GM19240 (cell line): ENCODE measurements around the gene TSC22D4.

Experiments used
- DNase-seq: peaks from one replicate; pipeline ENCODE4 v3.0.0; 2011; ENCODE audit warnings: low spot score; ENCODE audit not compliant: insufficient read length

Gene TSC22D4

DNA sequence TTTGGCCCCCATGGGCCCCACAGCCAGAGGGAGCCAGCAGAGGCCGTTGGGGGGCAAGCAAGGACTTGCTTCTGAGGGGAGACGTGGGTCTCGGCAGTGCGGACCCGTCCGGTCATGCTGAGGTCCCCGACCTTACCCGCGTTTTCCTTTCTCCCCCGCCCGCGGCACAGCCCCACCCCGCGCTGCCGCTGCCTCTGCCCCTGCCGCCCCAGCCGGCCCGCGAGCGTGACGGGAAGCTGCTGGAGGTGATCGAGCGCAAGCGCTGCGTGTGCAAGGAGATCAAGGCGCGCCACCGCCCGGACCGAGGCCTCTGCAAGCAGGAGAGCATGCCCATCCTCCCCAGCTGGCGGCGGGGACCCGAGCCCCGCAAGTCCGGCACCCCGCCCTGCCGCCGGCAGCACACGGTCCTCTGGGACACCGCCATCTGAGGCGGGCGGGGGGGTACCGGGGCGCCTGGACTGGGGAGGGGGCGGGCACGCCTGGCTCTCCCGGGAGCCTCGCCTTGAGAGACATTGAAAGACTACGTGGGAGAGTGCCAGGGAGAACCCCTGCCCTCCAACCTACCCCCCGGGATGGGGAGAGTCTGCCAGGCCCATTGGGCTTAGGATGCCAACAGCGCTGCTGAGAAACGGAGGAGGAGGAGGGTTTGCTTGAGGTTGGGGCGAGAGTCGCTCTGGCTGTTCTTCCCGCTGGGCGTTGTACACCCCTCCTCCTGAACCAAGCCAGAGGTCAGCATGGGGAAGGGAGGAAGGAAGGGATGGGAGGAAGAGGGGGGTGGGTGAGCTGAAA, 14.7 kb upstream of the TSC22D4 start:
- DNase-seq = no peak

DNA sequence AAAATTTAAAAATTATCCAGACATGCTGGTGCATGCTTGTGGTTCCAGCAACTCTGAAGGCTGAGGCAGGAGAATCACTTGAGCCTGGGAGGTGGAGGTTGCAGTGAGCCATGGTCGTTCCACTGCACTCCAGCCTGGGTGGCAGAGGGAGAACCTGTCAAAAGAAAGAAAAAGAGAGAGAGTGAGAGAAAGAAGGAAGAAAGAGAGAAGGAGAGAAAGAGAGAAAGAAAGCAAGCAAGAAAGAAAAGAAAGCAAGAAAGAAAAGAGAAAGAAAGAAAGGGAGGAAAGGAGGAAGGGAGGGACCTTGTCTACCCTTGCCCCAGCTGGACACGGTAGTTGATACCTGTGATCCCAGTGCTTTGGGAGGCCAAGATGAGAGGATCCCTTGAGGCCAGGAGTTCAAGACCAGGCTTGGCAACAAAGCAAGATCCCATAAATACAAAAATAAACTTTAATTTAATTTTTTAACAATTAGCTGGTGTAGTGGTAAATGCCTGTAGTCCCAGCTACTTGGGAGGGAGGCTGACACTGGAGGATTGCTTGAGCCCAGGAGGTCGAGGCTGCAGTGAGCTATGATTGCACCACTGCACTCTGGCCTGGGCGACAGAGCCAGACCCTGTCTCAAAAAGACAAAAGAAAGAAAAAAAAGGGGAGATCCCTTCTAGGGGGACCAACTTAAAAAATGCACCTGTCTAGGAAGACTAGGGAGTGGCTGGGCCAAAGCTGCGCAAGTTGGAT, 13.9 kb upstream of the TSC22D4 start:
- DNase-seq = no peak

DNA sequence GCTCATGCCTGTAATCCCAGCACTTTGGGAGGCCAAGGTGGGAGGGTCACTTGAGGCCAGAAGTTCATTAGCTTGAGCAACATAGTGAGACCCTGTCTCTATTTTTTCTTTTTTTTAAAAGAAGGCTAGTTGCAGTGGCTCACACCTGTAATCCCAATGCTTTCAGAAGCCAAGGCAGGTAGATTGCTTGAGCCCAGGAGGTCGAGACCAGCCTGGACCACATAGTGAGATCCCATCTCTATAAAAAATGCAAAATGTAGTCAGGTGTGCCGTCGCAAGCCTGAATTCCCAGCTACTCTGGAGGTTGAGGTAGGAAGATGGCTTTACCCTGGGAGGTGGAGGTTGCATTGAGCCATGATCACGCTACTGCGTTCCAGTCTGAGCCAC, 12.2 kb upstream of the TSC22D4 start:
- no peak for DNase-seq

DNA sequence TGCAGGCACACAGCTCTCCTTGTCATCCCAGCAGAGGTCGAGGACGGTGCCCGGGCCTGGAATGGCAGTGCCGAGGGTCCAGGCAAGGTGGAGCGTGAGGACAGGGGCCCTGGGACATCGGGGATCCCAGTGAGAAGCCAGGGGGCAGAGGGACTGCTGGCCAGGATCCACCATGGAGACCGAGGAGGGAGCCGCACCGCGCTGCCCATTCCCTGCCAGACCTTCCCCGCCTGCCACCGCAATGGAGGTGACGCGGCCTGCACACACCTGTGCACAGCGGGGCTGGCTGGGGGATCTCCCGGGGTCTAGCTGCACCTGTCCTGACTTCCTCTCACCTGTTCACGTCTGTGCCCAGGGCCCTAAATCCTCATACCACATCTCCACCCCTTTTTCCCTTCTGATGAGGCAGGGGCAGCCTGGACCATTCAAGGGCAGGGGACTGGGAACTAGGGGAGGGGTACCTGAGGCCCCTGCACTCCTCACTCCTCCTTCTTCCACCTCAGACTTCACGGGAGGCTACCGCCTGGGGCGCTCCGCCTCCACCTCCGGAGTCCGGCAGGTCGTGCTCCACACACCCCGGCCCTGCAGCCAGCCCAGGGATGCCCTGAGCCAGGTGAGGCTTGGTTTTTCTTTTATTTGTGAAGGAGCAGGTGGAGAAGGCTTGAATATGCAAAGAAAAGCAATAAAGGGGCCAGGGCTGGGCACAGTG, 11.6 kb upstream of the TSC22D4 start:
- DNase-seq = no peak

DNA sequence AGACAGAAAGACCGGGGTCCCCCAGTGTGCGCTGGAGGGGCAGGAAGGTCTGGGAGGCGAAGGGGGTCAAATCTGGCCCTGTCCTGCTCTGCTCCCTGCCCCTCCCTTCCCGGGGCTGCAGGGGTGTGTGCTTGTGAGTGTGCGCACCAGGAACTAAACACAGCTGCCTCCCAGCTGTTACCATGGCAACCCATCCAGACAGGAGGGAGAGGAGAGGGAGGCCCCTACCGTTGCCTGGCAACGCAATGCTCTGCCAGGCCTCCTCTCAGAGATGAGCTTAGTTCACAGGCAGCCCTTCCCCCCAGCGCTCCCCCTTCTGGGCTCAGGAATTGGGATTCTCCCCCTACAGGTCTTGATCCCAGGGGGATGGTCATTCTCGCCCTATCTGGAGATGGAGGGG, 10.8 kb upstream of the TSC22D4 start:
- DNase-seq = peak; percentile 79

DNA sequence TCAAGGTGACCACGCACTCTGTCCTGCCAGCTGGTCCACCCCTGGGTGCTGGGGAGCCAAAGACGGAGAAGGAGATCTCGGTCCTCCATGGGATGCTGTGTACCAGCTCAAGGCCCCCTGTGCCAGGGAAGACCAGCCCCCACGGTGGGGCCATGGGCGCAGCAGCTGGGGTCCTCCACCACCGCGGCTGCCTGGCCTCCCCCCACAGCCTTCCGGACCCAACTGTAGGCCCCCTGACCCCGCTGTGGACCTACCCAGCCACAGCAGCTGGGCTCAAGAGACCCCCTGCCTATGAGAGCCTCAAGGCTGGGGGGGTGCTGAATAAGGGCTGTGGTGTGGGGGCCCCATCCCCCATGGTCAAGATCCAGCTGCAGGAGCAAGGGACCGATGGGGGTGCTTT, 10.1 kb upstream of the TSC22D4 start:
- no peak for DNase-seq

DNA sequence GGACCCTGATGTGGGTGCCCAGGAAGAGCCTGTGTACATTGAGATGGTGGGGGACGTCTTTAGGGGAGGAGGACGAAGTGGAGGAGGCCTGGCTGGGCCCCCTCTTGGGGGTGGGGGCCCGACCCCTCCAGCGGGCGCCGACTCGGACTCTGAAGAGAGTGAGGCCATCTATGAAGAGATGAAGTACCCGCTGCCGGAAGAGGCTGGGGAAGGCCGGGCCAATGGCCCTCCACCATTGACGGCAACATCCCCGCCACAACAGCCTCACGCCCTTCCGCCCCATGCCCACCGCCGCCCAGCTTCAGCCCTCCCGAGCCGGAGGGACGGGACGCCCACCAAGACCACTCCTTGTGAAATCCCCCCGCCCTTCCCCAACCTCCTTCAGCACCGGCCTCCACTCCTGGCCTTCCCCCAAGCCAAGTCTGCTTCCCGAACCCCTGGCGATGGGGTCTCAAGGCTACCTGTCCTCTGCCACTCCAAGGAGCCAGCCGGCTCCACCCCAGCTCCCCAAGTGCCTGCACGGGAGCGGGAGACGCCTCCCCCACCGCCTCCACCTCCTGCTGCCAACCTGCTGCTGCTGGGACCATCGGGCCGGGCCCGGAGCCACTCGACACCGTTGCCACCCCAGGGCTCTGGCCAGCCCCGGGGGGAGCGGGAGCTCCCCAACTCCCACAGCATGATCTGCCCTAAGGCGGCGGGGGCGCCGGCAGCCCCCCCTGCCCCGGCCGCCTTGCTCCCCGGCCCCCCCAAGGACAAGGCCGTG, 9.5 kb upstream of the TSC22D4 start:
- no peak for DNase-seq

DNA sequence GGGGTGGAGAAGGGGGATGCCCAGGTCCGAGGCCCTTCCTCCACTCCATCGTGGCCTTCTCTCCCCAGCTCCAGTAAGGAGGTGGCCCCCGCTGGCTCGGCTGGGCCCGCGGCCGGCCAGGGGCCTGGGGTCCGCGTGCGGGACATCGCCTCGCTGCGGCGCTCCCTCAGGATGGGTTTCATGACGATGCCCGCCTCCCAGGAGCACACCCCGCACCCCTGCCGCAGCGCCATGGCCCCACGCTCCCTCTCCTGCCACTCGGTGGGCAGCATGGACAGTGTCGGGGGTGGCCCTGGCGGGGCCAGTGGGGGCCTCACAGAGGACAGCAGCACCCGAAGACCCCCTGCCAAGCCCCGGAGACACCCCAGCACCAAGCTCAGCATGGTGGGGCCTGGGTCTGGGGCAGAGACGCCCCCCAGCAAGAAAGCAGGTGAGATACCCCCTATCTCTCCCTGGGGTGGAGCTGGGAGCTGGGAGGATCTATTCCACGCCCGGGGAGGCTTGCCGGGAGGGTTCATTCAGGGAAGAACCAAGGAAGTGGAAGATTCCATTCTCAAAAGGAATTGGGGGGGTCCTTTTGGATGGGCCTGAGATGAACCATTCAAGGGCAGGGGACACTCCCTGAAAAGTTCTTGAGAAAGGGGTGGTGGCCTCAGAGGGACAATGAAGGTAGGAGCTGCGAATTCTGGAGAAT, 7.9 kb upstream of the TSC22D4 start:
- no peak for DNase-seq

DNA sequence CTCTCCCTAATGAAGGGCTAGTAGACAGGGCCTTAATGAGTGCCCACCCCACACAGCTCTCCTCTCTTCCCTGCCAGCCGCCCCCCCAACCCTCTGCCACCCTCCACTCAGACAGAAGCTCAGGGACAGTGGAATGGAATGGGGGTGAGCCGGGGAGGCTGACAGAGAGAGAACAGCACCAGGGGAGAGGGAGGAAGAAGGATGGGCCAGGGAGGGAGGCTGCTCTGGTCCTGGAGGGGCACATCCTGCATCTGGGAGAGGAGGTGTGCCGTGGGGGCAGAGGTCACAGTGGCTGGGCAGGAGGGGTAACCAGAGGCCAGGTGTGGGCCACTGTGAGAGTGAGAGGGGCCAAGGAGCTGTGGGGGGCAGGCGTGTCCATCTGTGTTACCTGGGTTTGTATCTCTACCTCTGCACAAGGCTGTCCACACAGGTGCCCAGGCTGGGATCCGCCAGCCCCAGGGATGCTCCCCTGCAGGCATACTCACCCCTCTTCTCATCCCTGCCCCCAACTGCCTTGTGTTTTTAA, 7.2 kb upstream of the TSC22D4 start:
- no peak for DNase-seq

DNA sequence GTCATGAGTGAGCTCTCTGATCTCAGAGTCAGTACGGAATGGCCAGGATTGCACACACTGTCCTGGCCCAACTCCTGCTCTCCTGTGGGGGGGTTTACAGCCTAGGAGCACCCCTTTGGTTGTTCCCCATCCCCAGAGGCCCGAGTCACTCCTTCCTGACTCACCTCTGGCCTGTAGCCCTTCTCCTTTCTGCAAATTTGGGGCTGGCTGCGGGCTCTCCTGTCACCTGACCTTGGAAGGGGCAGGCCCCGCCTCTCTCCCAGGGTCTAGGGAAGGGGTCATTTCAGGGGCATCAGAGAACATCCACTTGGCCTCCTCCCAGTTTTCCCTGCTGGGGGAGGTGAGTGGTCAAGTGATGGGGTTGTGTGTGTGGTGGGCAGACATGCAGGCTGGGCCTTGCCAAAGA, 6.5 kb upstream of the TSC22D4 start:
- DNase-seq = no peak

DNA sequence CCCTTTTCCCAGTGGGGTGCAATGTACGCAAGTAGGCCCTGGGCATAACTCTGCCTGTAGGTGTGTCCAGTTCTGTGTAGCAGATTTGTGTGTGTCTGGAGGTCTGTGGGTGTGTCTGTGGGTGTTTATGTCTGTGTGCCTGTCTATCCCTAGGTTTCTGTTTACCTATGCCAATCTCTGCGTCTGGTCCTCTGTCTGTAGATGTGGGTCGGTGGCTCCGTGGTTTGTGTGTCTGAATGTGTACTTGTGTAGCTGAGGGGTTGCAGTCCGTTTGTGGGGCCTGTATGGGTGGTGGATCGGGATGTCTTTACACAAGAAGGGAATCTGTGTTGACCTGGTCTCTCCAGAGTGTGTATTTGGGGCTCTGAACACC, 5.6 kb upstream of the TSC22D4 start:
- DNase-seq = no peak

DNA sequence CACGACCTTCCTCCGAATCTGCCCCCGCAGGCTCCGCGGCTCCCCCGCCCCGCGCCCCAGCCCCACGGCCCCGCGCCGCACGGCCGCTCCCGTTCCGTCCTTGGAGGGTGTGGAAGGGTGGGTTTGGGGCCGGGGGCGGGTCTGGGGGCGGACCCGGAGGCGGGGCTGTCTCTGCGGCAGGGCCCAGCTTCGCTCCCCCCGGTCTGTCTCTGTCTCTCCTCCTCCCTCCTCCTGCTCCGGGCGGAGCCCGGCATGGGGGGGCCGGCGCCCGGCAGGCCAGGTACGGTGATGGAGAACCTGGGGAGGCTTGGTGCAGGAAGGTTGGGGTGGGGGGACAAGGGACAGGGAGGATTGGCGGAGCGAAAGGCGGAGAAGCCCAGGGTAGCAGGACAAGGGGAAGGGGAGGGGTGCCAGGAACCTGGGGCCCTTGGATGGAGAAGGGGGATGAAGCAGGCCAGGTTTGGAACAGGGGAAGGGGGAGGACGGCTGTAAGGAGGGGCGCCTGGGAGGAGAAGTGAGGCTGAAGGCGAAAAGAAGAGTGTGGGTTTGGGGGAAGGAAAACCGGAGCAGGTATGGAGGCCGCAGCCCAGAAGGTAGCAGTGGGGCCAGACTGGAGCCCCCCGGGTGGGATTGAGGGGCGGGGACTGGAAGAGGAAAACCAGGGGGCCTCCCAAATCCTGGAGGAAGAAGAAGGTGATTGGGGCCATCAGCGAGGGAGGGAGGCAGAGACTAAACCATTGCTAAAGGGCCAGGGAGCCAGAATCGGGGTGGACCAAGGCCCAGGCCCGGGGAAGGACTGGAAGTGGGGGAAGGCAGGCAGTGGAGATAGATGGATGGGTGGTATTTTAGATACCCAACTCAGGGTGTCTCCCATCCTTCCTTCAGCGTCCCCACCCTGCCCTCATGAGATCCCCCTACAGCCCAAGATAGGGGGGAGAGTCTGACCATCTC, 5.0 kb upstream of the TSC22D4 start, which contains the start of gene NYAP1:
Gene NYAP1, plus strand, starts transcription at position 206 of the 951 bp plus-strand sequence. CDS start 1,385 bp downstream, outside the sequence.
- no peak for DNase-seq

DNA sequence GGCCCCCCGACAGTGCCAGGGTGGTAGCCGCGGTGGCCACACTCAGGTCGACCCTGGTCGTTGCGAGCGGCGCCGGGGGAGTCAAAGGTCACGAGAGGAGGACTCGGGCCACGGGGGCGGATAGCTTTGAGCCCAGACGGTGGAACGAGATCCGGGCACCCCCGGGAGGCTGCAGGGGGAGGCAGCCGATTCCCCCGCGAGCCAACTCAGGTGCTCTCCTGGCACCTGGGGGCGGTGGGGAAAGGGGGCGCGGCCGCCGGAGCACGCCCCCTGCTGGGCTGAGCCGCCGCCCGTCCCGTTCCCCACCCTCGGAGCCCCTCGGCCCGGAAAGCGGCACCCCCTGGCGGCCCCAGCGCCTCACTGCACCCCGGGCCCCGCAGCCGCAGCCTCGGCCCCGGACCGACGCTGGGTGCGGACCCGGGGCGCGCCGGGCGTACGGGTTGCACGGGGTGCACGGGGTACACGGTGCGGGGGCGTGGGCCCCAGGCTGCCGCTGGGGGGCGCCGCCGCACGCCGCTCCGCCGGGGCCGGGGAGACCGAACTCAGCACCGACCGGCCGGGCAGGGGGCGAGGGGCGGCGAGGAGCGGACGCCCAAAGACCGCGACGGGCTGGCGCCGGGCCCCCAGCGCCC, 4.2 kb upstream of the TSC22D4 start:
- no peak for DNase-seq

DNA sequence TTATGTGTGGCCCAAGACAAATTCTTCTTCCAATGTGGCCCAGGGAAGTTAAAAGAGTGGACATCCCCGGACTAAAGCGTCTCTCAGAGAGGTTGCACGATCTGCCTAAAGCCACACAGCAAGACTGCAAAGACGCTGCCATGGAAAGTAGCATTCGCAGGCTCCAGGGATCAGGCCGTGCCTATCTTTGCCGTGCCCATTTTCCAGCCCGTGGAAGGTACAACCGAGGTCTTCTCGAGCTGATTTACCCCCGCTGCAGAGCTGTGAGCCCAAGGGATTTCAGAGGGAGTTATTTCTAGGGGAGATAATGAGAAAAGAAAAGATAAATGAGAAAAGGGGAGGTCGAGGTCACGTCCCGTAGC, 3.7 kb upstream of the TSC22D4 start:
- no peak for DNase-seq

DNA sequence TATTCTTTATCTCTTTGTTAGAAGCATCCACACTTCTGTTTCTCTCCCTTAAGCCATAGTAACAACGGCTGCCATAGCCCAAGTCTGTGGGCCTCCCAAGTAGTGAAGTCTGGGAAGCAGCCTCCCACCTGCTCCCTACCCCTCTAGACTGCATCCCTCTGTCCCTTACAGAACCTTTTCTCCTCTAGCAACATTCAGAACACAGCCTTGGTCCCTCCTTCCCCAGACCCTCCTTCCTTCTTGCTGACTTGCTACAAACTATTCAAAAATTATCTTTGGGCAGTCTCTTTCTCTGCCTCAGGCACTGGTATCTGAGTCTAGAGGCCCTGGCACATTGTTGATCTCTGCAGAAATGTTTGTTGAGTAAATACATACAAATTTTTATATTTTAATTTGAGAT, 2.5 kb upstream of the TSC22D4 start:
- DNase-seq = no peak

DNA sequence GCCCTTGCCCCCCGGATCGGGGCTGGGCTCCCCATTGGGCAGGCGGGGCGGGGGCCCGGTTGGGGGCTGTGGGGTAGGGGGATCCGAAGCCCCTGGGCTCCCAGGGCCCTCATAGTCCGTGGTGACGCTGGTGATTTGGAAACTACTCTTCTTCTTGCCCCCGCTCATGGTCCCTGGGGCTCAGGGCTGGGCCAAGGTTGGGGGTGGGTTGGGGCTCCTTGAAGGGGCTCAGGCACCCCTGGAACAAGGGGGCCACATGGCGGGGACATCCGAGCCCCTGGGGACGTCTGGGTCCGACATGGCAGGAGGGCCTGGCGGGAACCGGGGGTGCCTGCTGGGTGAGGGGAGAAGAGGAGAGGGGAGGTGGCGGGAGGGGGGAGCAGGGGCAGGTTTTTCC, 1.1 kb downstream of the TSC22D4 start:
- no peak for DNase-seq

DNA sequence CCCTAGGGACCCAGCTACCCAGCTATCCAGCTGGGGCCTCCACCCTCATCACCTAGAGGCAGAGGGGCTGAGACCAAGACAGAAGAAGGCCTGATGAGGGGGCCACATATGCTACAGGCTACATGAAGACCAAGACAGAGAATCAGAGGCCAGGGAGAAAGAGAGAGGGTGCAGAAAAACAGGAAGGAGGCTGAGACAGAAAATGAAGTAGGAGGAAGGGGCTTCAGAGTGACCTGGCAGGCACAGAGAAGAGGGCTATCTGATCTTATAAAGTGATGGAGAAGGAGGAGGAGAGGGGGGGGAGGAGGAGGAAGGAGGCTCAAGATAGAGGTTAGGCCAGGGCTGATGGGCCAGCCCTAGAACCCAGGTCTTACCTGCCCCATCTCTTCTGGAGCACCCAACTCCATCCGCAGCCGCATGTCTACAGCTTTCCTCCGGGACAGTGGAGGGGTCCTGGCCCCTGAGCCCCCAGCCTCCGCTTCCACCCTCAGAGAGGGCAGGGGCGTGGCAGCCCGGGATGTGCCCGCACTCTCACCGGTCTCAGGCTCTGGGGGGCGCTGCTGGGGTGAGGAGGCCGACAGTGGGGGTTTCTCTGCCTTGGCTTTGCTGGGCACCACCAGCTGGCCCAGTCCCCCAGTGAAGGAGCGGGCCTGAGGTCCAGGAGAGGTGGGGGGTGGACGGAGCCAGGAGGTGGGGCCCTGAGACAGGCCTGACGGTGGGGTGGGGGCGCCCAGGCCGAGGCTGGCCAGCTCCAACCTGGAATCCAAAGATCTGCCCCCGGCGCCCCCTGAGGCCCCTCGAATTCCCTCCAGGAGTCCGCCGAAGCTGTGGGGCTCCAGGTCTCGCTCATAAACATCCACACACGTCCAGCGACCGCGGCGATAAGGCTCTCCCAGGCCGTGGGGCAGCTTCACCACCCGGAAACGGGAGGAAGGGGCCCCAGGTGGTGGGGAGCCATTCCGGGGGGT, 1.8 kb downstream of the TSC22D4 start:
- DNase-seq = no peak
